Measurements from ENCODE around the gene NSDHL.

- no peak for TF ChIP-seq CTCF (IDR thresholded peaks at IDR 0.05)
- TF ChIP-seq ZFX (IDR thresholded peaks at IDR 0.05; ENCODE audit: borderline replicate concordance): no peak
Observed at GRCh38 chrX:152907084-152907651, 76.3 kb downstream of the NSDHL start.
